OCI-LY3 (cell line): ENCODE data around the gene TRPM5.

Experiments used
- H2AFZ ChIP-seq: fragments of 200-600, 300-600 bp; shearing (Covaris generic); 2 replicates; pipeline ENCODE4 v1.6.0; 2014; ENCODE audit warnings: antibody characterized with exemption, low read depth, low read length
- H3K27ac ChIP-seq: fragments of 200-600, 300-600 bp; sonication (generic); 2 replicates; pipeline ENCODE4 v1.5.1; 2014; ENCODE audit warnings: mild to moderate bottlenecking, low read length, moderate library complexity, mixed read lengths
- H3K27me3 ChIP-seq: fragments of 200-600, 300-600 bp; sonication (generic); 2 replicates; pipeline ENCODE4 v1.6.1; 2014; ENCODE audit warnings: low read depth, low read length, mixed read lengths
- H3K36me3 ChIP-seq: fragments of 200-600, 300-600 bp; sonication (generic); replicated peaks from 2 replicates; pipeline ENCODE3; 2014; ENCODE audit warnings: low read depth, low read length, mixed read lengths
- H3K4me1 ChIP-seq: fragments of 300-600, 200-600 bp; sonication (generic); 2 replicates; pipeline ENCODE4 v1.6.1; 2014; ENCODE audit warnings: low read length, mixed read lengths
- H3K4me2 ChIP-seq: fragments of 200-600, 300-600 bp; sonication (generic); 2 replicates; pipeline ENCODE4 v1.6.1; 2014; ENCODE audit warnings: low read length, mixed read lengths
- H3K4me3 ChIP-seq: fragments of 300-600, 200-600 bp; sonication (generic); 2 replicates; pipeline ENCODE4 v1.5.1; 2014; ENCODE audit warnings: antibody characterized with exemption, mild to moderate bottlenecking, low read length, moderate library complexity
- H3K79me2 ChIP-seq: fragments of 300-600, 200-600 bp; shearing (Covaris generic); 2 replicates; pipeline ENCODE4 v1.6.1; 2014; ENCODE audit warnings: mild to moderate bottlenecking, low read length, mixed read lengths
- H3K9ac ChIP-seq: fragments of 300-600, 200-600 bp; shearing (Covaris generic); 2 replicates; pipeline ENCODE4 v1.6.0; 2014; ENCODE audit warnings: mild to moderate bottlenecking, low read length, moderate library complexity
- H3K9me3 ChIP-seq: fragments of 200-600, 300-600 bp; shearing (Covaris generic); 2 replicates; pipeline ENCODE4 v1.6.1; 2014; ENCODE audit warnings: low read length, mixed read lengths; ENCODE audit not compliant: insufficient read depth
- H4K20me1 ChIP-seq: fragments of 200-600, 300-600 bp; sonication (generic); 2 replicates; pipeline ENCODE4 v1.6.1; 2016; ENCODE audit warnings: low read length, mixed read lengths; ENCODE audit not compliant: insufficient read depth
- CTCF ChIP-seq: fragments of 200-600, 300-600 bp; sonication (generic); IDR thresholded peaks from 2 replicates; pipeline ENCODE4 v1.5.1; 2014; ENCODE audit warnings: antibody characterized with exemption, low read length, low read depth
- EZH2phosphoT487 ChIP-seq: fragments of 200-600 bp; shearing (Covaris generic); IDR thresholded peaks from 2 replicates; pipeline ENCODE4 v1.6.1; 2018; ENCODE audit warnings: antibody characterized with exemption, mixed run types, low read depth

Gene TRPM5

DNA sequence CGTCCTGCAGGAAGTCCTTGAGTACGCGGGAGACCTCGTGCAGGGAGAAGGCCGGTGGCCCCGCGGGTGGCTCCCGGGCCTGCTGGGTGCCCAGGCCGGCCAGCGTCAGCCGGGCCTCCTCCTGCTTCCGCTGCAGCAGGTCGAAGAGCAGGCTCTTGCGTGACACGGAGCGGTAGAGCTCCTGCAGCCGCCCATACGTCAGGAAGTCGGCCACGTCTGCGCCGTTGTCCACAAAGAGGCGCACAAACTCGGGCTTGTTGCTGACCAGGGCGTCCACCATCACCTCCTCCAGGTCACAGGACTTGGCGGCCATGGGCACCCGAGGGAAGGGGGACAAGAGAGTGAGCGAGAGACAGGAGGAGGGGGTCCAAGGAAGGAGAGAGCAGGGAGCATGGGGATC, 29.1 kb downstream of the TRPM5 start:
- no peak for TF ChIP-seq CTCF
- TF ChIP-seq EZH2phosphoT487, result no peak

GRCh38 chr11:2414616-2415015, 29.7 kb downstream of the TRPM5 start:
- no peaks in the 10 kb centered on the region for H3K79me2 ChIP-seq
- H3K9me3 ChIP-seq, result no peaks in the 10 kb centered on the region
- H3K4me1 ChIP-seq, result no peaks in the 10 kb centered on the region
- no peaks in the 10 kb centered on the region for H4K20me1 ChIP-seq
- TF ChIP-seq EZH2phosphoT487 (no peak), CTCF (no peak)
- H3K4me3 ChIP-seq, result no peak overlapping the region
- H3K27ac ChIP-seq, result no peak overlapping the region
- no peak overlapping the region for H2AFZ ChIP-seq
- no peak overlapping the region for H3K4me2 ChIP-seq
- H3K9ac ChIP-seq, result no peak overlapping the region
- no peaks in the 10 kb centered on the region for H3K36me3 ChIP-seq
- no peaks in the 10 kb centered on the region for H3K27me3 ChIP-seq

More for the DNA sequence above, 29.1 kb downstream of the TRPM5 start:
- Histone ChIP-seq H3K9ac (no peak overlapping the region), H3K36me3 (no peaks in the 10 kb centered on the region), H3K27ac (no peak overlapping the region), H3K4me2 (no peak overlapping the region), H4K20me1 (no peaks in the 10 kb centered on the region), H3K79me2 (no peaks in the 10 kb centered on the region), H2AFZ (no peak overlapping the region), H3K4me1 (peaks cover 5% of the 10 kb centered on the region), H3K27me3 (no peaks in the 10 kb centered on the region), H3K4me3 (no peak overlapping the region), H3K9me3 (no peaks in the 10 kb centered on the region)

DNA sequence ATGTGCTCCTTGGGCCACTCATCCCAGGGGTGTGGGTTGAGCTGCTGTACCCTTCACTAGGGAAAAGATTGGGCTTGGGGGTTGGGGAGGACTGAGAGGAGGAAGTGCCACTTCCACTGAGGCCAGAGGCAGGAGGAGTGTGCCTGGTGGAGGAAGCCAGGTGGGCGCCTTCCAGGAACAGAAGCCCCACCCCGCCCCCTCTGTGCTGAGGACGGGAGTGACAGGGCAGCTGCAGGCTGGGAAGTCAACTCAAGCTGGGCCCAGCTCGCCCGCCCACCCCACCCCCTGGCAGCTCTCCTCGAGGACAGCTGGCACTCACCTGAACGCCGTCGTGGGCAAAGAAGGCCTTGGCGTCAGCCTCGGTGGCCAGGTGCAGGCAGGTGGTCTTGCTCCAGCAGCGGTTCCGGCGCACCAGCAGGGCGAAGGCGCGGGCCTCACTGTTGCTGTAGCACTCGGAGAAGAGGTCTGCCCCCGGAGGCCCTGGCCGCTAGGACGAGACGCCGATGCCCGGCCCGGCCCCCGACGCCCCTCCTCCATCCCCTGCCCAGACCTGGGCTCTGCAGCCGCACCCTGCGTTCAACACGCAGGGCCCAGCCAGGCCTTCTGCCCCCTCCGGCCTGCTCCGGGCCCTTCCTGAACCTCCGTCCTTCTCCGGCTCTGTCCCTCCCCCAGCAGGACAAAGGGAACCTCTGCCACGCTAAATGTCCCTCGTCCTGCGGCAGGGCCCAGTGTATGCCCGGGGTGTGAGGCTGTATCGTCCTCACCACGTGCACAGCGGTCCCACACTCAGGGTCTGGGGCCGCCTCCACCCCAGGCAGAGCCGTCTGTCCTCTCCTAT, 30.4 kb downstream of the TRPM5 start:
- Histone ChIP-seq H3K27ac (no peak overlapping the region), H3K36me3 (no peaks in the 10 kb centered on the region), H4K20me1 (no peaks in the 10 kb centered on the region), H3K4me1 (no peaks in the 10 kb centered on the region), H3K27me3 (no peaks in the 10 kb centered on the region), H3K79me2 (no peaks in the 10 kb centered on the region), H3K4me3 (no peak overlapping the region), H2AFZ (no peak overlapping the region), H3K9me3 (no peaks in the 10 kb centered on the region), H3K9ac (no peak overlapping the region), H3K4me2 (no peak overlapping the region)
- TF ChIP-seq EZH2phosphoT487 (no peak), CTCF (no peak)

- Histone ChIP-seq H3K79me2 (no peaks in the 10 kb centered on the region), H3K9me3 (no peaks in the 10 kb centered on the region), H3K4me3 (no peak overlapping the region), H2AFZ (no peak overlapping the region), H4K20me1 (no peaks in the 10 kb centered on the region), H3K27ac (no peak overlapping the region), H3K36me3 (no peaks in the 10 kb centered on the region), H3K27me3 (no peaks in the 10 kb centered on the region), H3K4me1 (no peaks in the 10 kb centered on the region), H3K4me2 (no peak overlapping the region), H3K9ac (no peak overlapping the region)
- TF ChIP-seq EZH2phosphoT487, result no peak
- TF ChIP-seq CTCF, result no peak
Measured at GRCh38 chr11:2412323-2412722, 32.0 kb downstream of the TRPM5 start.
